Skin epidermis (tissue), 12 donors: ENCODE results near the gene ZNF433.
"Not testable (repeated sequence)": the region's sequence is repeated elsewhere in the genome, so short reads cannot be mapped to it uniquely, and the experiment has no call there.

Experiments used
- H3K27ac ChIP-seq, 21 experiments: fragments of 200-600 bp; sonication (generic) in 11 of 21; one replicate each; pipeline ENCODE4 v1.5.0; 2020; ENCODE audit warnings: mild to moderate bottlenecking in 3 of 21, inconsistent platforms in 2 of 21, moderate library complexity in 2 of 21
- H3K4me3 ChIP-seq, 7 experiments: fragments of 200-600 bp; sonication (generic) in 2 of 7; one replicate each; pipeline ENCODE4 v1.5.0; 2020; ENCODE audit warnings: inconsistent platforms in 2 of 7, mild to moderate bottlenecking in 2 of 7, moderate library complexity in 1 of 7

Gene ZNF433

GRCh38 chr19:12035220-12036172, at the start of gene ZNF433:
Gene ZNF433 (minus strand): TSS chr19:12035679. CDS start chr19:12035539, 140 bp downstream.
- Histone ChIP-seq H3K27ac (peak within 1 kb of the TSS; percentile 33 to 97 (median 85)), H3K4me3 (peak within 1 kb of the TSS; percentile 52 to 90 (median 79))

GRCh38 chr19:12083336-12083735, 47.9 kb upstream of the ZNF433 start:
- not testable (repeated sequence) for H3K27ac ChIP-seq, H3K4me3 ChIP-seq

GRCh38 chr19:12077375-12077774, 41.9 kb upstream of the ZNF433 start:
- no peak overlapping the region for H3K27ac ChIP-seq
- no peak overlapping the region for H3K4me3 ChIP-seq

GRCh38 chr19:12076331-12076730, 40.9 kb upstream of the ZNF433 start:
- not testable (repeated sequence) for H3K27ac ChIP-seq, H3K4me3 ChIP-seq

- Histone ChIP-seq H3K27ac (no peak overlapping the region), H3K4me3 (no peak overlapping the region)
Measured at GRCh38 chr19:12075538-12076139, 40.2 kb upstream of the ZNF433 start.

- Histone ChIP-seq H3K27ac (peak within 1 kb of the TSS; percentile 53 to 95 (median 88)), H3K4me3 (peak within 1 kb of the TSS; percentile 53 to 88 (median 75))
Measured at GRCh38 chr19:12064590-12065538, 29.4 kb upstream of the ZNF433 start, which contains the start of gene ZNF844. Gene ZNF844 (plus strand): TSS chr19:12064731. CDS start chr19:12064874, 143 bp downstream.

- Histone ChIP-seq H3K27ac (no peak overlapping the region), H3K4me3 (no peak overlapping the region)
Measured at GRCh38 chr19:12055784-12056183, 20.3 kb upstream of the ZNF433 start.

- Histone ChIP-seq H3K4me3 (peak within 1 kb of the TSS; percentile 44 to 66 (median 60)), H3K27ac (peak within 1 kb of the TSS in 13 of 21 experiments; percentile 13 to 77 (median 39))
Measured at GRCh38 chr19:12052497-12053169, 17.2 kb upstream of the ZNF433 start, which contains the start of gene ZNF878. Gene ZNF878 (minus strand): TSS chr19:12052961. CDS start chr19:12052801, 160 bp downstream.

GRCh38 chr19:12052091-12052496, 16.6 kb upstream of the ZNF433 start:
- Histone ChIP-seq H3K4me3 (peak overlapping the region; percentile 44 to 66 (median 60)), H3K27ac (peak overlapping the region in 9 of 21 experiments; percentile 13 to 77 (median 44))

- Histone ChIP-seq H3K27ac (no peak overlapping the region), H3K4me3 (no peak overlapping the region)
Measured at GRCh38 chr19:12047868-12048267, 12.4 kb upstream of the ZNF433 start.

GRCh38 chr19:12043752-12044422, 8.4 kb upstream of the ZNF433 start:
- Histone ChIP-seq H3K4me3 (no peak overlapping the region), H3K27ac (no peak overlapping the region)

- H3K27ac ChIP-seq, result no peak overlapping the region
- no peak overlapping the region for H3K4me3 ChIP-seq
Measured at GRCh38 chr19:12042893-12043292, 7.4 kb upstream of the ZNF433 start.

GRCh38 chr19:12034620-12035019, 859 bp downstream of the ZNF433 start:
- H3K27ac ChIP-seq, result peak overlapping the region in 9 of 21 experiments; percentile 70 to 97 (median 87)
- peak overlapping the region; percentile 52 to 90 (median 79) for H3K4me3 ChIP-seq

GRCh38 chr19:12034198-12034597, 1.3 kb downstream of the ZNF433 start:
- peak overlapping the region in 1 of 21 experiments; percentile 97 for H3K27ac ChIP-seq

GRCh38 chr19:12015753-12016116, 19.7 kb downstream of the ZNF433 start:
- Histone ChIP-seq H3K4me3 (no peak overlapping the region), H3K27ac (no peak overlapping the region)

More at GRCh38 chr19:12034198-12034597, 1.3 kb downstream of the ZNF433 start:
- peak overlapping the region in 2 of 7 experiments; percentile 79 to 82 for H3K4me3 ChIP-seq

- no peak overlapping the region for H3K4me3 ChIP-seq
- no peak overlapping the region for H3K27ac ChIP-seq
Measured at GRCh38 chr19:12015015-12015752, 20.3 kb downstream of the ZNF433 start.

GRCh38 chr19:12000152-12000981, 35.1 kb downstream of the ZNF433 start:
- H3K4me3 ChIP-seq, result no peak overlapping the region

More at GRCh38 chr19:12000152-12000981, 35.1 kb downstream of the ZNF433 start:
- H3K27ac ChIP-seq, result no peak overlapping the region
